GM19467 (cell line): ENCODE measurements around the gene CELF1.

ENCODE experiments used
- ATAC-seq: cut with Tn5 transposase; IDR thresholded peaks from one replicate; pipeline ENCODE4 v1.9.1; 2021; ENCODE audit warnings: mild to moderate bottlenecking, moderate library complexity; ENCODE audit not compliant: unreplicated experiment

CELF1 gene

GRCh38 chr11:47488674-47489394 is 64.1 kb downstream of the CELF1 start:
- no peak for ATAC-seq

GRCh38 chr11:47488111-47488510 is 64.8 kb downstream of the CELF1 start:
- no peak for ATAC-seq

- no peak for ATAC-seq
Measured at GRCh38 chr11:47487421-47487820, 65.5 kb downstream of the CELF1 start.

GRCh38 chr11:47485107-47485506 is 67.8 kb downstream of the CELF1 start:
- no peak for ATAC-seq

- ATAC-seq: no peak
Measured at GRCh38 chr11:47483457-47483856, 69.5 kb downstream of the CELF1 start.

GRCh38 chr11:47480762-47481161 is 72.2 kb downstream of the CELF1 start:
- no peak for ATAC-seq

GRCh38 chr11:47478651-47479329 is 74.1 kb downstream of the CELF1 start:
- ATAC-seq: no peak

GRCh38 chr11:47477753-47478152 is 75.2 kb downstream of the CELF1 start:
- no peak for ATAC-seq

- no peak for ATAC-seq
Measured at GRCh38 chr11:47477323-47477722, 75.6 kb downstream of the CELF1 start.

GRCh38 chr11:47470671-47471070 is 82.3 kb downstream of the CELF1 start:
- ATAC-seq: no peak

GRCh38 chr11:47469361-47470179 is 83.4 kb downstream of the CELF1 start:
- ATAC-seq: no peak

GRCh38 chr11:47468598-47469214 is 84.2 kb downstream of the CELF1 start:
- ATAC-seq: no peak

- ATAC-seq: no peak
Measured at GRCh38 chr11:47467357-47467756, 85.6 kb downstream of the CELF1 start.

- no peak for ATAC-seq
Measured at GRCh38 chr11:47466701-47467250, 86.2 kb downstream of the CELF1 start.

- ATAC-seq: no peak
Measured at GRCh38 chr11:47466201-47466600, 86.7 kb downstream of the CELF1 start.

GRCh38 chr11:47464483-47464882 is 88.4 kb downstream of the CELF1 start:
- ATAC-seq: no peak

GRCh38 chr11:47461876-47462275 is 91.1 kb downstream of the CELF1 start:
- ATAC-seq: no peak

- ATAC-seq: no peak
Measured at GRCh38 chr11:47460571-47461235, 92.2 kb downstream of the CELF1 start.

- peak; percentile 78 for ATAC-seq
Measured at GRCh38 chr11:47454258-47454671, 98.7 kb downstream of the CELF1 start.

GRCh38 chr11:47453365-47453764 is 99.6 kb downstream of the CELF1 start:
- ATAC-seq: no peak
